ENCODE measurements around the gene KDR. TPM values are rescaled to one million over a fixed set of nuclear protein-coding genes. Genes with fewer than 3 reads are reported as not detected.

Gene KDR
- total RNA-seq, 1 experiment from 2014 or later = 0.52 TPM

DNA sequence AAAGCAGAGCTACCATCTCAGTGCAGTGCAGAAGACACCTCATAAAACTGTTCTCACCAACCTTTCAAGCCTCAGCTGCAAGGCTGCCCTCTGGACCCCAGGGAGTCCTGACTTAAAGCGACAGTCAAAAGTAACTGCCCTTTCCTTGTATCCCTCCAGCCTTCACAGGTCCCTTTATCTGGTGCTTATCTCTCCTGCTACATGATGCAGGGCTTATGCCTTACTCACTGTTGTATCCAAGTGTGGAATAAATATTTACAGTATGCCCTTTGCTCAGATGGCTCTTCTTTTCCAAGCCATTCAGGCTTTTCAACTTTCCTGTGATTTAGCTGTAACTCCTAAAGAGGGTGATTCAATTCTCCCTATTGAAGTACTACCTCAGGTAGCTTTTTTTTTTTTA is 92.6 kb downstream of the KDR start:
- no peaks in the 10 kb centered on the region for H3K4me1 ChIP-seq (ENCODE audit: control insufficient read depth in 1 of 2, insufficient read depth in 2 of 2, low read length in 2 of 2)
- POLR2A ChIA-PET = no interaction called here
- no peak overlapping the region for H2AFZ ChIP-seq (ENCODE audit: low read depth, low read length, poor library complexity, severe bottlenecking)
- H3K9ac ChIP-seq (ENCODE audit: low read length) = no peak overlapping the region
- no peaks in the 10 kb centered on the region for H4K20me1 ChIP-seq (ENCODE audit: insufficient read depth)
- no peaks in the 10 kb centered on the region for H3K9me3 ChIP-seq (ENCODE audit: control insufficient read depth in 1 of 2, insufficient read depth in 1 of 2, low read depth in 1 of 2, low read length in 2 of 2)
- intact Hi-C loops (cut with micrococcal nuclease) = no loop called here
- H3K4me3 ChIP-seq (replicated peaks in 1 of 2; ENCODE audit: low read depth in 1 of 2, low read length in 2 of 2) = no peak overlapping the region
- no peak for DNase-seq (ENCODE audit: low read depth, low spot score)
- no peak for ATAC-seq
- TF ChIP-seq EGR1 (IDR thresholded peaks at IDR 0.05; ENCODE audit: low read depth) (no peak), SRF (IDR thresholded peaks at IDR 0.05; ENCODE audit: low read depth) (no peak), EZH2 (IDR thresholded peaks at IDR 0.05) (no peak), CBX3 (IDR thresholded peaks at IDR 0.05; ENCODE audit: low read depth) (no peak), ZFX (IDR thresholded peaks at IDR 0.05) (no peak), SP1 (IDR thresholded peaks at IDR 0.05; ENCODE audit: low read depth) (no peak), ZNF274 (IDR thresholded peaks at IDR 0.05; ENCODE audit: low read depth, low read length) (no peak), FOSL1 (IDR thresholded peaks at IDR 0.05; ENCODE audit: low read depth) (no peak), TCF7L2 (IDR thresholded peaks at IDR 0.05; ENCODE audit: borderline replicate concordance, extremely low read depth, insufficient read depth, insufficient read length) (no peak), POLR2AphosphoS5 (IDR thresholded peaks at IDR 0.05; ENCODE audit: low read depth, low read length) (no peak)
- TF ChIP-seq, protein P1, sequence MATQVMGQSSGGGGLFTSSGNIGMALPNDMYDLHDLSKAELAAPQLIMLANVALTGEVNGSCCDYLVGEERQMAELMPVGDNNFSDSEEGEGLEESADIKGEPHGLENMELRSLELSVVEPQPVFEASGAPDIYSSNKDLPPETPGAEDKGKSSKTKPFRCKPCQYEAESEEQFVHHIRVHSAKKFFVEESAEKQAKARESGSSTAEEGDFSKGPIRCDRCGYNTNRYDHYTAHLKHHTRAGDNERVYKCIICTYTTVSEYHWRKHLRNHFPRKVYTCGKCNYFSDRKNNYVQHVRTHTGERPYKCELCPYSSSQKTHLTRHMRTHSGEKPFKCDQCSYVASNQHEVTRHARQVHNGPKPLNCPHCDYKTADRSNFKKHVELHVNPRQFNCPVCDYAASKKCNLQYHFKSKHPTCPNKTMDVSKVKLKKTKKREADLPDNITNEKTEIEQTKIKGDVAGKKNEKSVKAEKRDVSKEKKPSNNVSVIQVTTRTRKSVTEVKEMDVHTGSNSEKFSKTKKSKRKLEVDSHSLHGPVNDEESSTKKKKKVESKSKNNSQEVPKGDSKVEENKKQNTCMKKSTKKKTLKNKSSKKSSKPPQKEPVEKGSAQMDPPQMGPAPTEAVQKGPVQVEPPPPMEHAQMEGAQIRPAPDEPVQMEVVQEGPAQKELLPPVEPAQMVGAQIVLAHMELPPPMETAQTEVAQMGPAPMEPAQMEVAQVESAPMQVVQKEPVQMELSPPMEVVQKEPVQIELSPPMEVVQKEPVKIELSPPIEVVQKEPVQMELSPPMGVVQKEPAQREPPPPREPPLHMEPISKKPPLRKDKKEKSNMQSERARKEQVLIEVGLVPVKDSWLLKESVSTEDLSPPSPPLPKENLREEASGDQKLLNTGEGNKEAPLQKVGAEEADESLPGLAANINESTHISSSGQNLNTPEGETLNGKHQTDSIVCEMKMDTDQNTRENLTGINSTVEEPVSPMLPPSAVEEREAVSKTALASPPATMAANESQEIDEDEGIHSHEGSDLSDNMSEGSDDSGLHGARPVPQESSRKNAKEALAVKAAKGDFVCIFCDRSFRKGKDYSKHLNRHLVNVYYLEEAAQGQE (IDR thresholded peaks at IDR 0.05; ENCODE audit: low read depth) = no peak
- H3K4me2 ChIP-seq (ENCODE audit: low read length) = no peak overlapping the region
- CTCF ChIA-PET = interaction anchor here (1.3 kb wide), 1 partner anchor 280 kb away, joined by 3 read pairs; no protein-coding TSS in a partner anchor
- H3K79me2 ChIP-seq (ENCODE audit: insufficient read depth, low read length) = no peaks in the 10 kb centered on the region
- no peaks in the 10 kb centered on the region for H3K27me3 ChIP-seq (ENCODE audit: insufficient read depth, low read length)
- H3K27ac ChIP-seq (ENCODE audit: low read depth, low read length) = no peak overlapping the region
- RAD21 ChIA-PET (ENCODE audit: low non-redundant PET in 1 of 2, low total read pairs in 2 of 2, uncharacterized antibody in 2 of 2, unreplicated experiment in 2 of 2) = no interaction called here
- BruUV-seq (replicated peaks) = no TSS peak
- H3K9me2 ChIP-seq (ENCODE audit: insufficient read depth) = no peaks in the 10 kb centered on the region
- no peaks in the 10 kb centered on the region for H3K36me3 ChIP-seq (ENCODE audit: control insufficient read depth in 1 of 2, insufficient read depth in 2 of 2, low read length in 2 of 2)

Data from HCT116 (cell line).